ENCODE measurements around the gene SFXN2.
"Not testable (repeated sequence)": the region's sequence is repeated elsewhere in the genome, so short reads cannot be mapped to it uniquely, and the experiment has no call there.

SFXN2 gene

DNA sequence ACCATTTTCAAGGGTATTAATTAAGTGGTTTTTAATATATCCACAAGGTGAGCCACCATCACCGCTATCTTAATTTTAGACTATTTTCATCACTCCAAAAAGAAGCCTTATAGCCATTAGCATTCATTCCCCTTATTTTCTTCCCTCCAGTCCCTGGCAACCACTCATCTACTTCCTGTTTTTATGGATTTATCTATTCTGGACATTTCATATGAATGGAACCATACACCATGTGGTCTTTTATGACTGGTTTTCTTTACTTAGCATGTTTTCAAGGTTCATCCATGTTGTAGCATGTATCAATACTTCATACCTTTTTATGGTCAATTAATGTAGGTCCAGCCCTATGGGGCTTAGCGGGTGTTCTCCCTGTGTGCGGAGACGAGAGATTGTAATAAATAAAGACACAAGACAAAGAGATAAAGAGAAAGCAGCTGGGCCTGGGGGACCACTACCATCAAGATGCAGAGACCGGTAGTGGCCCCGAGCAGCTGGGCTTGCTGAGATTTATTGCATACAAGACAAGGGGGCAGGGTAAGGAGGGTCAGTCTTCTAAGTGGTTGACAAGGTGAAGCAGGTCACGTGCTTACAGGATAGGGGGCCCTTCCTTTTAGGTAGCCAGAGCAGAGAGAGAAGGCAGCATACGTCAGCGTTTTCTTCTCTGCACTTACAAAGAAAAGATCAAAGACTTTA, 44.0 kb downstream of the SFXN2 start:
- no peak for DNase-seq

DNA sequence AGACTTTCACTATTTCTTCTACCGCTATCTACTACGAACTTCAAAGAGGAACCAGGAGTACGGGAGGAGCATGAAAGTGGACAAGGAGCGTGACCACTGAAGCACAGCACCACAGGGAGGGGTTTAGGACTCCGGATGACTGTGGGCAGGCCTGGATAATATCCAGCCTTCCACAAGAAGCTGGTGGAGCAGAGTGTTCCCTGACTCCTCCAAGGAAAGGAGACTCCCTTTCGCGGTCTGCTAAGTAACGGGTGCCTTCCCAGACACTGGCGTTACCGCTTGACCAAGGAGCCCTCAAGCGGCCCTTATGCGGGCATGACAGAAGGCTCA, 44.5 kb downstream of the SFXN2 start:
- DNase-seq, result not testable (repeated sequence)

DNA sequence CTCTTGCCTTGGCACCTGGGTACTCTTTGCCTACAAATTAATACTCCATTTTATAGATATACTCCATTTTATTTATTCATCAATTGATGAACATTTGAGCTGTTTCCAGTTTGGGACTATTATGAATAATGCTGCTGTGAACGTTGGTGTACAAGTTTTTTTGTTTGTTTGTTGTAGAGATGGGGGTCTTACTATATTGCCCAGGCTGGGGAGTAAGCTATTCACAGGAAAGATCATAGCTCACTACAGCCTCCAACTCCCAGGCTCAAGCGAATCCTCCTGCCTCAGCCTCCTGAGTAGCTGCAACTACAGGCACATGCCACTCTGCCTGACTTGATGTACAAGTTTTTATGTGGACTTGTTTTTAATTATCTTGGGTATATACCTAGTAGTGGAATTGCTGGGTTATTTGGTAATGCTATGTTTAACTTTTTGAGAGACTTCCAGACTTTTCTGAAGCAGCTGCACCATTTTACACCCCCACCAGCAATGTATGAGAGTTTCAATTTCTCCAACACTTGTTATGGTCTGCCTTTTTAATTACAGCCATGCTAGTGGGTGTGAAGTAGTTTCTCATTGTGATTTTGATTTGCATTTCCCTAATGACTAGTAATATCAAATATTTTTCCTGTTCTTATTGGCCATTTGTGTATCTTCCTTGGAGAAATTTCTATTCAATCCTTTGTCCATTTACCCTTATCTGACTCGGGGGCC, 45.2 kb downstream of the SFXN2 start:
- DNase-seq, result no peak

DNA sequence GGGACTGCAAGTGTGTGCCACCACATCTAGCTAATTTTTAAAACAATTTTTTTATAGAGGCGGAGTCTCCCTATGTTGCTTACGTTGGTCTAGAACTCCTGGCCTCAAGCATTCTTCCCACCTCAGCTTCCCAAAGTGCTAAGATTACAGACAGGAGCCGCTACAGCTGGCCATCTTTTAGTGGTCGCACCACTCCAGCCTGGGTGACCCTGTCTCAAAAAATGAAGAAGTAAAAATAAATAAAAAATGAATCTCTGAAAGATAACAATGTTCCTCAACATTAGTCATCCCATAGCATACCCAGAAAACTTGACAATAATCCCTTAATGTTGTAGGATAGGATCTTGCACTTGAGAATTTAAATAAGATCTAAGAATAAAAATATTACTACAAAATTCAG, 47.5 kb downstream of the SFXN2 start:
- no peak for DNase-seq

DNA sequence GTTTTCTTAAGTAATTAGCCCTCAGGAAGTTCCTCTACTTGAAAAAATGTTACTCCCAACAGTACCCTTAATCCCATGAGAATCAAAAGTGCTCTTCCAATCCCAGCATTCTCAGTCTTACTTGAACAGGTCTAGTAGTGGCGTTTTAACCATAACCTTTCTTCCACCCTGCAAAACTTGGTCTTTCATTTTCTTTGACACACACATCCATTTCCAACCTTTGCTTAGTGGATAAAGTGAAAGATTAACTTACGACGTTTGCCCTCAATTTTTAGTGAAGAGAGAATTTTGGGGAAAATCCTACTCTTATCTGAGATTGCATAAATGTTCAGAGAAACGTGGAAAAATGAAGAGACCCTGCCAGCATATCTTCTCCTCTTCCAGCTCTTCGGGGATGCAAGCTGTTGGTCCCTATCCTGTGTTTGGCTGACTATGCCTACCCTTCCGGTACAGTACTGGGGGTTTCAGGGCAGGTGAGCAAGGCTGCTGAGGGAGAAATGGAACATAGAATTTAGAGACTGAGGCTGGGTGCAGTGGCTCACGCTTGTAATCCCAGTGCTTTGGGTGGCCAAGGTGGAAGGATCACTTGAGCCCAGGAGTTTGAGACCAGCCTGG, 48.1 kb downstream of the SFXN2 start:
- DNase-seq, result no peak

DNA sequence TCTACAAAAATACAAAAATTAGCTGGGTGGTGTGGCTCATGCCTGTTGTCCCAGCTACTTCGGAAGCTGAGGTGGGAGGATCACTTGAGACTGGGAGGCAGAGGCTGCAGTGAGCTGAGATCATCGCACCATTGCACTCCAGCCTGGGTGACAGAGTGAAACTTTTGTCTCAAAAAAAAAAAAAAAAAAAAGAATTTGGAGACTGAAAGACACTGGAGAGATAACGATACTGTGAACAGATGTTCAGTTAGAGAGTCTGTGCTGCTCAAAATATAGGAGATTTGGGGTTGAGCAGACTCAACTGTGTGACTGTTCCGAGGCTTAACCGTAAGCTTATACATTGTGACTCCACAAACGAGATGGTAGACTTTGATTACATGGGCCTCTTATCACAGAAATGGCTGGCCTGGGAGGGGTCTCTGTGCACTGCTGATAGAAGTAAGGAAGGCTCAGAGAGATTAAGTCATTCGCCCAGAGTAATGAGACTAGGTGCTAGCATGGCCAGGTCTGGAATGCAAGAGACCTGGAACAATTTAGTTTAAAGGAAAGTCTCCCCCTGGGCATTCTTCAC, 48.7 kb downstream of the SFXN2 start:
- DNase-seq, result no peak

DNA sequence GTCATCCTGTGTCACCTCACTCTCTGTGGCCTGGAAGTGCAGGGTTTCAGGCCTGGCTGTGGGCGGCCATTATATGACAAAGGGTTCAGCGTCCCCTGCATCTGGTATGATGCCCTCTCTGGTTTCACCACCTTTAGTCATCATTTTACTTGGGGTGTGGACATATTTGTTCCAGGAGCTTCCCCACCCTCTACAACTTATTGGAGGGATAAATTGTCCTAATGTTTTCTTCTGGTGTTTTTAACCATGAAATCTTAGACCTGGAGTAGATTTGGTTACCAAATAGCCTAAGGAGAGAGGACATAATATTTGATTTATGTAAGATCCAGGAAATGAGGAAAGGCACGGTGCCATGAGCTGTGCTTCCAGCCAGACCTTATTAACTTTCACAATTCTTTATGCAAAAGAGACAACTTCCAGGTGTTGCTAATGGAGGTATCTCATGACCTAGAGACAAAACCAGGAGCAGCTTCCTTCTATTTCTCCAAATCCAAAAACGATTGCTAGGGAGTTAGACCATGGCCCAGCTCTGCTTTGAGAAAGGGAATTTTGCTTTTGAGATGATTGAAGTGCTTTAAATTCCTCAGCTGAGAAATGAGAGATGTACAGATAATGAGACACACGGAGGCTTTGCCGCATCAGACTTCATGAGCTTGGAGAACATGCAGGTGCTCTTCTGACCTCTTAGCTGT, 50.2 kb downstream of the SFXN2 start:
- DNase-seq, result no peak

DNA sequence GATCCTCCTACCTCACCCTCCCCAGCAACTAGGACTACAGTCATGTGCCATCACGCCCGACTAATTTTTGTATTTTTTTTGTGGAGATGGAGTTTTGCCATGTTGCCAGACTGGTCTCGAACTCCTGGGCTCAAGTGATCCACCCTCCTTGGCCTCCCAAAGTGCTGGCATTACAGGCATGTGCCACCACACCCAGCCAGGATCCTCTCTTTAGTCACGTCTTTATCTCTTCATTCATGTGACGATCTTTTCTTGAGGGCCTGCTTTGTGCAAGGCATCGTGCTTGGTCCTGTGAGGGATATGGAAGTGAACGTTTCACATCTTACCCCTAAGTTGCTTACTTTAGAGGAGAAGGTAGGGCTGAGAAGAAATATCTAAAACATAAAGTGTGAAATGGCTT, 50.9 kb downstream of the SFXN2 start:
- no peak for DNase-seq

DNA sequence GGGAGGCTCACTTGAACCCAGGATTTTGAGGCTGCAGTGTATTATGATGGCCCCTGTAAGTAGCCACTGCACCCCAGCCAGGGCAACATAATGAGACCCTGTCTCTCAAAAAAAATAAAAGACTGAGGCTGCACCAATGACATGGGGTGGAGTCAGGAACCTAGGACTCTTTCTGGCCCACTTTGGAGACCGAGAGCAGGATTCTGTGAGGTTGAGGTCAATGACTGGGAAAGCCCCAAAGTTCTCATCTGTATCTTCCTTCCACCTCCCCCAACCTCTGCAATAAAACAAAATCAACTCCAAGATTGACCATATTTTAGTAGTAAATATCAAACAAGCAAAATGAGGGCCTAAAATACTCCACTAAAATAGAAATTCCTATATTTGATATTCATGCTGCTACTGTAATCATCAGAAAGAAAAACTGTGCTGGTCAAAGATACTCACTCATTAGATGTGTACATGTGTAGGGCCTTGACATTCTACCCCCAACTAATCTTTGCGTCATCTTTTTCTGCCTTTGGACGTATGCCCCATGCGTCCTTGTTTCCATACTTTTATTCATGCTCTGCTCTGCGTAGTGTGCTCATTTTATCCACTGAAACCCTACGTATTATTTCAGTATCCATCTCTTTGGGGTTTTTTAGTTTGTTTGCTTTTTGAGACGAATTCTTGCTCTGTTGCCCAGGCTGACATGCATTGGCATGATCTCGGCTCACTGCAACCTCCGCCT, 53.2 kb downstream of the SFXN2 start:
- no peak for DNase-seq

DNA sequence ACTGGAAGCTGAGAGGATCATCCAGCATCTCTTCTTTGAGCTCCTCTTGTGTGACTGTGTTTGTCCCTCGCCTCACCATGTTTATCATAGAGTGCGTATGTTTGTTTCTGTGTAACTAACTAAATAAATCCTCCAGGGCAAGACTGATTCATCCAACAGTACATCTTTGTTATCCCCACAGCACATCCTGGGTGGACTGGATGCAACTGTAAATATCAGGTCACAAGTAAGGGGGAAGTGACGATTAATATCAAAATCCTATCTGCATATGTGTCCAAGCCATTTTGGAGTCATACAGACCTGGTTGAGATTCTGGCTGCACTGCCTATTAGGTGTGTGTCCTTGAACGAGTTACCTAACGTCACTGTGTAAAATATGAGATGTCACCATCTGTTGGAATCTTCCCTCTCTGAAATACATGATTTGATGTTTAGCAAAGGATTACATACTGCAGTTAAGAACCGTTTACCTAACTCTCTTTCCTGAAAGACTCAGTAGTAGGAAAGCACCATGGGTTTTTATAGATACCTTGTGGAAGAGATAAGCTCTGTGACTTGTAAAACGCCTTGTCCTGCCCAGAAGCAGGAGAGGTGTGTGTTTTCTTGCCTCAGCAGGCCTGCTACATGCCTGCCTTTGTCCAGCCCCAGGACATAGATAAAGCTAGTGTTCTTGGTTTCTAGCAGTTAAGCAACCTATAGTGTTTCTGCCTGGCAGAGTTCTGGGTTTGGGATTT, 55.1 kb downstream of the SFXN2 start:
- DNase-seq, result peak; percentile 90

DNA sequence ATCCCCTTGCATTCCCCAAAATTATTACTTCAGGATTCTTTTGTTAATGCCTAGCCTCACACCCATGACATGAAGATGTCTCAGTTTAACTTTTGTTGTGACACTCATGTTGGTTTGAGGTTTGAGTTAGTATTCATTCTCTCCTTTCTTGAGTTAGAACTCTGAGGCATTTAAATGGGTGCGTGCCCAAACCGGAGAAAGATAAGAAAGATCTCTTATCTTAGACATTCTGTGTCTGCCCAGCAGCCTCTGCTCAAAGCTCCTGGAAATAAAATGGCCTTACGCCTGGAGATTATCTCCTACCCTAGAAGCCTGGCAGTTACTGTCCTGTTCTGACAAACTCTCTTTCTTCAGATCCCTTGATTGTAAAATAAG, 55.7 kb downstream of the SFXN2 start:
- no peak for DNase-seq

DNA sequence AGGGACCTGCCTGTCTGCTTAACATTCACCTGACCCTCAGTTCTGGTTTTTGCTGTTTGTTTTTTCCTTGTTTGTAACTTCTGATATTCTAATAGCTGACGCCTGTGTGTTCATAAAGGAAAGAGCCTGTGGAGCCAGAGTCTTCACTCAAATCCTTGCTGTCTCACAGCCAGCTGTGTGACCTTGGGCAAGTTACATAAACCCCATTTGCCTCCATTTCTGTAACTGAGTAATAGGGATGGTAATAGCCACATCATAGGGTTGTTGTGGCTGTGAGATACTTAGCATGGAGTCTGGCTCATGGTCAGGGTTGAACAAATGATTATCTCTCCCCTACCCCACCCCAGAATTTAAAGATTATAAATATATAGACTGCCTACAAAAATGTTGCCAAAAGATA, 56.4 kb downstream of the SFXN2 start:
- DNase-seq, result no peak

DNA sequence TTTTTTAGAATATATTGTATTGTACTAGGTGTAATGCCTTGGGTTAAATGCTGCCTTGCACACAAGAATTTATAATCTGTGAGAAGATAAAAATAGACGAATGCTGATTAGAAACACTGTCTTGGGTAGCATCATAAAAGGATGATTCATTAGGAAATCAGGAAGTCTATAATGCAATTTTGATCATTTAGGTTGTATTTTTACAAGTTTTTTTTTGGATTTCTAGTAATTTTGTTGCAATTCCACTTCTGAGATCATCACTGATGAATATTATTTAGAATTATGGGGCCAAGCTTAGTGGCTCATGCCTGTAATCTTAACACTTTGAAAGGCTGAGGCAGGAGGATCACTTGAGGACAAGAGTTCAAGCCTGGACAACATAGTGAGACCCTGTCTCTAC, 58.9 kb downstream of the SFXN2 start:
- DNase-seq, result no peak

DNA sequence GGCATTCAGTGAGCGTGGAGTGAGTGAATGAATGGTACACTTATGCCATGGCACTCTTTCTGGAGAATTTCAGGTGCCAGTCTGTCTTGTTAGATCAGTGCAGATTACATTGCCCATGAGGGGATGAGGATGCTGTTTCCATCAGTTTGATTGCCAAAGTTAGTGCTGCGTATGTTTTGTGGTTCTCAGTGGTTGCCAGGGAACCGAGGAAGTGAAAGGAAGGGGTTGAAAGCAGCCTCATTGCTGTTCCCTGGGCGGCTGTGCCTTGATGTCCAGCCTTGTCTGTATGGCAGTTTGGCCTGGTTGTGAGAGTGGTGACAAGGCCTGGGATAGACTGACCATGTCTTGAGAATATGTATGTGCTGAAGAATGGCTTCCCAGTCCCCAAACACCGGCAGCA, 59.5 kb downstream of the SFXN2 start:
- no peak for DNase-seq

DNA sequence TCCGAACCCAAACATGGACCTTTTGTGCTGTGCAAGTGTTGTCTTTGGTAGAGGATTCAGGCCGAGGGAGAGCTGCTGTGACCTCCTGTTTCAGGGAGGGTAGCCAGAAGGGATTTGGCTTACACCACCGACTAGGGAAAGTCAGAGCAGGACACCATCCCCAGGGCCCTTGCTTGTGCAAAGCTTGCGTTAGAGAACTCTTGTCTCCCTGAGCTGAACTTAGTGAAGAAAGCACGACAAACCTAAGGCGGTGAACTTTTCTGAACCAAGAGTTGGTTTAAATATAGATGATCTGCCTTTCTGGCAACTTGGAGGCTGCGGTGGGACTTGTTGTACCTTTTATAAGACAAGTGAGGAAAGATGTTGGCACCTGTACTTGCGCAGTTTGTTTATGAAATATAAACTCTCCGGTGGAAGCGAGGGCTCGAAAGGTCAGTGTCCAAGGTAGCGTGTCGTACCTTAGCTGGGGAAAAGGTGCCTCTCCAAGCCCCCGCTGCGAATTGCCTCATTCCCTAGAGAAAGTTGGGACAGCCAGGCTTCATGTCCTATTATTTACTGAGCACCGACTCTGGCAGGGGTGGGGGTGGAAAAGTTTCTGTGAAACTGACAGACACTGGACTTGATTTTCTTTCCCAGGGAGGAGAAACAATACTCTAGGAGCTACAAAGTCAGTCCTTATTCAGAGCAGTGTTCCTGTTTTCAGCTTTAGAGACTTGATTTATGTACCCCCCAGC, 60.9 kb downstream of the SFXN2 start:
- no peak for DNase-seq

DNA sequence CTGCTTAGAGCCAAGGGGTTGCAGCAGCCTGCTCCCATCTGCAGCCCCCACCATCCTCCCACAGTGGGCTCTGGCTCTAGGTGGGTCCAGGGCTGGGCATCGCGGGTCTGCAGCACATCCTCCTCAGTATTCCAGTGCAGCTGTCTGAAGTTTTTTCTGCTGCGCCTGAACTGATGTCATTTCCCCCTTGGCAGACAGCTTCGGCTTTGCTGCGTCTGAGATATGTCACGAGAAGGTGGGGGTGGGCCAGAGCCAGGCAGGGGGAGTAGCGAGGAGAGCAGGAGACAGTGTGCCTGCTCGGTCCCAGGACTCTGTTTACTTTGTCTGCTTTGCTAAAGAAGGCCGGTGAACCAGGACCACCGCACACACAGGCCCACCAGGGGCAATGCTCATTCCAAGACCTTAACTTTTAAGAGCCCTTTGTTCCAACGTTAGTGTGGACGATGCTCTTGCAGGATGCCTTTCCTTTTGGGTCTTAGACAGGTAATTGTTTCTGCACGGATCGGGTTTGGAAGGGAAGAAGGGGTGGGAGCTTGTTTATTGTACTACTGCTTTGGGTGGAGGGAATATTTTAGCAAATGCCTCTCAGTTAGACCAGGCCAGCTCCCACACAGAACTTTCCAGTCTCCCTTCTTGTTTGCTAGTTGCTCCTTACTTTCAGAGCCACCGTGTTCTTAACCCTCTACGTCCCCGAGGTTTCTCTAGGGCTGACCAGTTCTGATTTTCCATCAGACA, 61.7 kb downstream of the SFXN2 start:
- no peak for DNase-seq

DNA sequence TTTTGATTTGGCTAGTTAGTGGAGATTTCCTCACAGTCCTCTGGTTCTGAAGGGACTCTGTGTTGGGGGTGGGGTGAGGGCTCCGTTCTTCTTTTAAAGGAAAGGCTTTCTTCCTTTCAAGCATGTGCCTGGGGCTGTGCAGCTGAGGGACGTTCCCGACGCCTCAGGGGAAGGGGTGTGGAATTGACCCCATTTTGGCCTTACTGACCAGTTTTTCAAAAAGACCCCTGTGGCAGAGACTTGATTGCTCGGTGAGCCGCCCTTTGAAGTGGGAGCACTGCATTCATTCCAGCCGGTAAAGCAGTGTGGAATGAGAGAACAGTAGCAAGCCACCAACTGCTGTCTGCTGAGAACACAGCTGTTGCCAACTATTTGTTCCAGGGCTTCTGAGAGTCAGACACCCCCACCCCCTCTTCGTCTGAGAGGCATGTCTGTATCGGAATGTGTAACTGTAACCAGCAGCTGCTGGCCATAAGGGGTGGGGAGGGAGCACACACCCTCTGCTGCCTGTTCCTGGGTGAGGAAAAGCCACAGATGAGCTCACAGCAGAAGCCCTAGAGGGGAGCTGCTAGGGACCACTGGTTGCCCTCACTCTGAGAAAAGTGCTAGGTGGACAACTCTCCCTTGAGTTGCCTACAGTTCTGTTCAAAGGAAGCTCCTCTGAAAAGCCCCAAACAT, 62.5 kb downstream of the SFXN2 start:
- DNase-seq, result no peak

DNA sequence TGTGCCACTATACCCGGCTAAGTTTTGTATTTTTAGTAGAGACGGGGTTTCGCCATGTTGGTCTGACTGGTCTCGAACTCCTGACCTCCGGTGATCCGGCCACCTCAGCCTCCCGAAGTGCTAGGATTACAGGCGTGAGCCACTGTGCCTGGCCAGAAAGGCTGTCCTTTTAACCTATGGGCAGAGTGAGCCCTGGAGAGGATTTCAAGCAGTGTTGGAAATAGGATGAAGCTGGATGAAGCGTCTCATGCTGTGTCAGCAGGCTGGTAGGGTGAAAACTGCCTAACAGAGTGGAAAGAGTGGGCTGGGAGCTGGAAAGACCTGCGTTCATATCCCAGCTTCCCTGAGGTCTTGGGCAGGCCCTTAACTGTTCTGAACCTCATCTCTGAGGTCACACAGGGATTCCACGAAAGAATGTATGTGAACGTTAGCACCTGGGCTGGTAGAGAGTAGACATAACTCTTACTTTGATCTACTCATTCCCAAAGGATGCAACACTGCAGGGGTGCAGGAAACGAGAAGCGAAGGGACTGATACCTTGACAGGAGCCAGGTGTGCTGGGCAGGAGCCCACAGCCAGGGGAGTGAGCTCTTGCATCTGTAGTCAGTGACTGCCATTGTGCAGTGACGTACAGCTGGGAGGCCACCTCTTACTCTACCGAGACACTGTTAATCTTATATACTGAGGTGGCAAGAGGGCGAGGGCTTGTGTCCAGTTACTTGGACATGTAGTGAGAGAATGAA, 63.4 kb downstream of the SFXN2 start:
- no peak for DNase-seq

DNA sequence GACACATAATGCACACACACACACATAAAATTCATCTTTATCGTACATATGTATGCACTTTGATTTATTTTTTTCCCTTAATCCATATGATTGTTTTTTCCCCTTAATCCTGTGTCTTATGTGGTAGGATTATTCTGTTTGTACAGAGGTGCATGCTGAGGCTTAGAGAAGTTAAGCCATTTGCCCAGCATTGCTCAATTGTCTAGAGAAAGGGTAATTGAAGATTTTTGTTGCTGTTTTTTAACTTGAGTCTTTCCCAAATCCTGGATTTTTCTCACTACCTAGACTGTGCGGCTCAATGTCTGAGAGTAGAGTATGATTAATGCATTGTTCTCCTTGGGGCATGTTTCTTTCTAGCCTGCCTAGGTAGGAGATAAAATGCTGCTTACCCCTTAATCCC, 64.3 kb downstream of the SFXN2 start:
- DNase-seq, result no peak
